ENCODE data around the gene TENT5A. TPM values are rescaled to one million over a fixed set of nuclear protein-coding genes. Genes with fewer than 3 reads are reported as not detected.

TENT5A gene
- total RNA-seq, 1 experiment from 2014 or later, result 5.6 TPM

- Histone ChIP-seq H3F3A (ENCODE audit: low read length, unreplicated experiment) (no peaks in the 10 kb centered on the region), H3K4me3 (ENCODE audit: low read length) (no peak overlapping the region), H3K9me2 (replicated peaks; ENCODE audit: low read length) (no peaks in the 10 kb centered on the region), H3K4me2 (ENCODE audit: low read length) (no peak overlapping the region), H2AFZ (ENCODE audit: low read length) (no peak overlapping the region), H3K36me3 (ENCODE audit: low read depth, low read length) (no peaks in the 10 kb centered on the region), H3K27ac (ENCODE audit: low read length) (peak overlapping the region; percentile 93; the same call in 1 of the 2 replicates), H3K9ac (ENCODE audit: low read length) (no peak overlapping the region), H4K20me1 (ENCODE audit: low read length) (no peaks in the 10 kb centered on the region), H3K79me2 (ENCODE audit: low read length) (no peaks in the 10 kb centered on the region), H3K27me3 (ENCODE audit: low read length) (no peaks in the 10 kb centered on the region), H3K4me1 (ENCODE audit: insufficient read depth, low read length) (peaks cover 34% of the 10 kb centered on the region), H3K9me3 (ENCODE audit: low read length) (no peaks in the 10 kb centered on the region)
- CTCF ChIA-PET, result no interaction called here
- DNase-seq, result no peak
- POLR2A ChIA-PET (ENCODE audit: unreplicated experiment), result no interaction called here
- ATAC-seq, result no peak
- TF ChIP-seq CTCF (conservative IDR thresholded peaks at IDR 0.05; ENCODE audit: low read depth, low read length) (no peak), EZH2phosphoT487 (IDR thresholded peaks at IDR 0.05; ENCODE audit: borderline replicate concordance, low read length) (no peak), EZH2 (IDR thresholded peaks at IDR 0.05; ENCODE audit: low read length, unreplicated experiment) (no peak)
- intact Hi-C loops (cut with micrococcal nuclease), result loop anchor here (10.0 kb wide), 1 partner anchor 76 kb away; no protein-coding TSS in a partner anchor
- no TSS peak for BruUV-seq (replicated peaks)
These were observed 36.3 kb upstream of the TENT5A start for GRCh38 chr6:81788748-81789147.

GRCh38 chr6:81787313-81788068 lies 35.0 kb upstream of the TENT5A start:
- H3K9me2 ChIP-seq (replicated peaks; ENCODE audit: low read length), result no peaks in the 10 kb centered on the region
- H3K36me3 ChIP-seq (ENCODE audit: low read depth, low read length), result no peaks in the 10 kb centered on the region
- H3K9me3 ChIP-seq (ENCODE audit: low read length), result no peaks in the 10 kb centered on the region
- intact Hi-C loops (cut with micrococcal nuclease), result loop anchor here (10.0 kb wide), 1 partner anchor 77 kb away; no protein-coding TSS in a partner anchor
- ATAC-seq (peak; percentile 68), DNase-seq (peak; percentile 56)
- no peak for TF ChIP-seq CTCF (conservative IDR thresholded peaks at IDR 0.05; ENCODE audit: low read depth, low read length)
- TF ChIP-seq EZH2phosphoT487 (IDR thresholded peaks at IDR 0.05; ENCODE audit: borderline replicate concordance, low read length), result no peak
- no peak for TF ChIP-seq EZH2 (IDR thresholded peaks at IDR 0.05; ENCODE audit: low read length, unreplicated experiment)
- CTCF ChIA-PET, result no interaction called here
- no peaks in the 10 kb centered on the region for H3K27me3 ChIP-seq (ENCODE audit: low read length)
- H3F3A ChIP-seq (ENCODE audit: low read length, unreplicated experiment), result no peaks in the 10 kb centered on the region
- POLR2A ChIA-PET (ENCODE audit: unreplicated experiment), result no interaction called here
- no TSS peak for BruUV-seq (replicated peaks)
- H3K9ac ChIP-seq (ENCODE audit: low read length), result peak overlapping the region; percentile 63
- peak overlapping the region; percentile 39; the same call in 1 of the 2 replicates for H2AFZ ChIP-seq (ENCODE audit: low read length)
- peaks cover 34% of the 10 kb centered on the region for H3K4me1 ChIP-seq (ENCODE audit: insufficient read depth, low read length)
- H3K4me2 ChIP-seq (ENCODE audit: low read length), result peak overlapping the region; percentile 75
- no peaks in the 10 kb centered on the region for H3K79me2 ChIP-seq (ENCODE audit: low read length)
- peak overlapping the region; percentile 93 for H3K27ac ChIP-seq (ENCODE audit: low read length)
- no peaks in the 10 kb centered on the region for H4K20me1 ChIP-seq (ENCODE audit: low read length)
- H3K4me3 ChIP-seq (ENCODE audit: low read length), result peak overlapping the region; percentile 10; the same call in 1 of the 2 replicates

GRCh38 chr6:81786150-81786549 lies 33.7 kb upstream of the TENT5A start:
- POLR2A ChIA-PET (ENCODE audit: unreplicated experiment), result no interaction called here
- H3F3A ChIP-seq (ENCODE audit: low read length, unreplicated experiment), result no peaks in the 10 kb centered on the region

More at GRCh38 chr6:81786150-81786549, 33.7 kb upstream of the TENT5A start:
- H3K36me3 ChIP-seq (ENCODE audit: low read depth, low read length), result no peaks in the 10 kb centered on the region
- H2AFZ ChIP-seq (ENCODE audit: low read length), result no peak overlapping the region
- intact Hi-C loops (cut with micrococcal nuclease), result loop anchor here (10.0 kb wide), 1 partner anchor 79 kb away; no protein-coding TSS in a partner anchor
- H3K4me3 ChIP-seq (ENCODE audit: low read length), result no peak overlapping the region
- H3K9me2 ChIP-seq (replicated peaks; ENCODE audit: low read length), result no peaks in the 10 kb centered on the region
- H3K27me3 ChIP-seq (ENCODE audit: low read length), result no peaks in the 10 kb centered on the region
- DNase-seq (no peak), ATAC-seq (no peak)
- H4K20me1 ChIP-seq (ENCODE audit: low read length), result no peaks in the 10 kb centered on the region
- peaks cover 34% of the 10 kb centered on the region for H3K4me1 ChIP-seq (ENCODE audit: insufficient read depth, low read length)
- H3K4me2 ChIP-seq (ENCODE audit: low read length), result no peak overlapping the region
- CTCF ChIA-PET, result no interaction called here
- H3K79me2 ChIP-seq (ENCODE audit: low read length), result no peaks in the 10 kb centered on the region
- no TSS peak for BruUV-seq (replicated peaks)
- H3K9me3 ChIP-seq (ENCODE audit: low read length), result no peaks in the 10 kb centered on the region
- TF ChIP-seq EZH2phosphoT487 (IDR thresholded peaks at IDR 0.05; ENCODE audit: borderline replicate concordance, low read length), result no peak
- TF ChIP-seq CTCF (conservative IDR thresholded peaks at IDR 0.05; ENCODE audit: low read depth, low read length), result no peak
- no peak for TF ChIP-seq EZH2 (IDR thresholded peaks at IDR 0.05; ENCODE audit: low read length, unreplicated experiment)
- no peak overlapping the region for H3K9ac ChIP-seq (ENCODE audit: low read length)
- H3K27ac ChIP-seq (ENCODE audit: low read length), result no peak overlapping the region

All from PC-3 (cell line).